ENCODE results near the gene KBTBD13. TPM values are rescaled to one million over a fixed set of nuclear protein-coding genes. Genes with fewer than 3 reads are reported as not detected.

Gene KBTBD13
- total RNA-seq, 4 donors from 2014 or later: not detected

DNA sequence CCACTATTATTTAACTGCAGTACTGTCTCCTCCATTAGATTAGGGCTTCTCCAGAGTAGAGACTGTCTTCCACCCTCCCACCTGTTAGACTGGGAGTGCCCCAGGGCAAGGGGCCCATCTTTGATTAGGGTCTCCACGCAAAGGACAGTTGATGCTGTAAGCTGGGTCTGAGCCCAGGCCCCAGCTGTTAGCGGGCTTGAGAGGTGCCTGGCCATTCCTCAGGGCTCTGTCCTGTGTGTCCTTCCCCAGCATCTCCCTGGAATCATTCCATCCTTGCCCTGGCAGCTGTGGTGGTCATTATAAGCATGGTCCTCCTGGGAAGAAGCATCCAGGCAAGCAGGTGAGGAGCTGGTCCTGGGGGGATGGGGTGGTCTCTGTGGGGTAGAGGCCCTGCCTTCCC is 25.3 kb upstream of the KBTBD13 start:
- Histone ChIP-seq H3K9me3 (no peaks in the 10 kb centered on the region), H3K27ac (no peak overlapping the region), H3K4me1 (peaks cover 13 to 32% (median 23%) of the 10 kb centered on the region in 4 donors), H3K36me3 (no peaks in the 10 kb centered on the region), H3K27me3 (no peaks in the 10 kb centered on the region), H3K4me3 (no peak overlapping the region)
- in situ Hi-C loops (cut with MboI; ENCODE audit: low pct_ligation_motif_present in 1 of 4, low pct_unique_long_range_greater_than_20kb in 1 of 4, low sequenced_read_pairs in 3 of 4) (no loop called here), intact Hi-C loops (cut with DNase I; ENCODE audit: low total_unique reads) (no loop called here)
- no peak for TF ChIP-seq POLR2AphosphoS5 (IDR thresholded peaks at IDR 0.05)
- TF ChIP-seq, protein P1, sequence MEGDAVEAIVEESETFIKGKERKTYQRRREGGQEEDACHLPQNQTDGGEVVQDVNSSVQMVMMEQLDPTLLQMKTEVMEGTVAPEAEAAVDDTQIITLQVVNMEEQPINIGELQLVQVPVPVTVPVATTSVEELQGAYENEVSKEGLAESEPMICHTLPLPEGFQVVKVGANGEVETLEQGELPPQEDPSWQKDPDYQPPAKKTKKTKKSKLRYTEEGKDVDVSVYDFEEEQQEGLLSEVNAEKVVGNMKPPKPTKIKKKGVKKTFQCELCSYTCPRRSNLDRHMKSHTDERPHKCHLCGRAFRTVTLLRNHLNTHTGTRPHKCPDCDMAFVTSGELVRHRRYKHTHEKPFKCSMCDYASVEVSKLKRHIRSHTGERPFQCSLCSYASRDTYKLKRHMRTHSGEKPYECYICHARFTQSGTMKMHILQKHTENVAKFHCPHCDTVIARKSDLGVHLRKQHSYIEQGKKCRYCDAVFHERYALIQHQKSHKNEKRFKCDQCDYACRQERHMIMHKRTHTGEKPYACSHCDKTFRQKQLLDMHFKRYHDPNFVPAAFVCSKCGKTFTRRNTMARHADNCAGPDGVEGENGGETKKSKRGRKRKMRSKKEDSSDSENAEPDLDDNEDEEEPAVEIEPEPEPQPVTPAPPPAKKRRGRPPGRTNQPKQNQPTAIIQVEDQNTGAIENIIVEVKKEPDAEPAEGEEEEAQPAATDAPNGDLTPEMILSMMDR (IDR thresholded peaks at IDR 0.05): no peak
- WGBS, 2 donors (ENCODE audit: low coverage in 1 of 2): 92% methylated on average over 2 of the region's 2 CpGs; no CpG with 5 or more reads in 1 of the 2 donors
- DNase-seq: no peak

DNA sequence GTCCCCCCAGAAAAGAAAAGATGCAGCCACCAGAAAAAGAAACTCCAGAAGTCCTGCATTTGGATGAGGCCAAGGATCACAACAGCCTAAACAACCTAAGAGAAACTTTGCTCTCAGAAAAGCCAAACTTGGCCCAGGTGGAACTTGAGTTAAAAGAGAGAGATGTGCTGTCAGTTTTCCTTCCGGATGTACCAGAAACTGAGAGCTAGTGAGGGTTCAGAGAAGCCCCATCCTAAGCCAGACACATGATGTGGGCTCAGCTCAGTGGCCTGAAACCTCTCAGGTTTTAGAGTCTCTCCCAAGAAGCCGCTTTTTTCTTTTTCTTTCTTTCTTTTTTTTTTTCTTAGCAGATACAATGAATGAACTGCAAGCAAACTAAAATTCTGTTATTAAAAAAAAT is 23.6 kb upstream of the KBTBD13 start:
- H3K4me3 ChIP-seq: no peak overlapping the region
- TF ChIP-seq EP300 (IDR thresholded peaks at IDR 0.05; ENCODE audit: low read depth): no peak
- TF ChIP-seq, protein P1 (IDR thresholded peaks at IDR 0.05): no peak
- no peak for TF ChIP-seq POLR2A (IDR thresholded peaks at IDR 0.05)
- TF ChIP-seq POLR2AphosphoS5 (IDR thresholded peaks at IDR 0.05): no peak
- intact Hi-C loops (cut with DNase I; ENCODE audit: low total_unique reads) (no loop called here), in situ Hi-C loops (cut with MboI; ENCODE audit: low pct_ligation_motif_present in 1 of 4, low pct_unique_long_range_greater_than_20kb in 1 of 4, low sequenced_read_pairs in 3 of 4) (no loop called here)
- no peaks in the 10 kb centered on the region for H3K9me3 ChIP-seq
- 80% methylated on average over 2 of the region's 2 CpGs for WGBS, 2 donors (ENCODE audit: low coverage in 1 of 2)
- no peak overlapping the region for H3K27ac ChIP-seq
- no peak for DNase-seq
- H3K4me1 ChIP-seq: peaks cover 13 to 36% (median 23%) of the 10 kb centered on the region in 4 donors
- no peaks in the 10 kb centered on the region for H3K36me3 ChIP-seq
- no peaks in the 10 kb centered on the region for H3K27me3 ChIP-seq

DNA sequence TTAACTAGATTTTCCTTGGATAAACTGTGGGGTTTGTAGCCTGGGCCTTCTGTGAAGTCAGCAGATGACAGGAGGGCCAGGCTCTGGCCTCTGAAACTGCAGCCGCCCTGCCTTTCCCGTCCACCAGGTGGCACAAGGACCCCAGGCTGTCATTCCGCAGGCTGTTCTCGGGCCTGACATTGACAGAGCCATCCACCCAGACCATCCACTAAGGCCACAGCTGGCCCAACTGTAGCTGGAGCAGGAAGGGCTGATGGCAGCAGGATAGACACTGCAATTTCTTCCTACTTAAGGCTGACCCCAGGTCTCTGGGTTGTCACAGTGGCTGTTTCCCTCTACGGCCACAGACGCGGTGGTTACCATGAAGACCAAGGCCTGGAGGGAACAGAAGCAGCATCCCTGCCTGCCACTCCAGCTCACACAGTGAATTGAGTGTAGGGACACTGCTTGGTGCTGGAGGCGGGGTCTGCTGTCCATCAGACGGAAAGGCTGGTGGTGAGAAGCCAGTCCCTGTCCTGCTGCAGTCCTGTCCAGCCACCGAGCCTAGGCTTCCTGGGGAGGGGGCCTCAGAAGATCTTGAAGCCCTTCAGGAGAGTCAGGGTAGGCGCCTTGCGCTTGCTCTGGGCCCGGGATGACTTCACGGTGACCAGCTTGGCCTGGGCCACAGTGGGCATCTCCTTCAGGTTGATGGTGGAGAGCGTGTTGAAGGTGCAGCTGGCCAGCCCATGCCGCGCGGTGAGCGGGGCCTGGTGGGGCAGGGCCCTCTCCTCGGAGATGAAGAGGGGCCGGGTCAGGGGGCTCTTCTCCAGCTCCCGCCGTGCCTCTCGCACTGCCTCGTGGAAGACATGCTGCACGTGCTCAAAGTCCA is 22.0 kb upstream of the KBTBD13 start:
- Histone ChIP-seq H3K27me3 (no peaks in the 10 kb centered on the region), H3K9me3 (no peaks in the 10 kb centered on the region), H3K4me3 (no peak overlapping the region), H3K36me3 (no peaks in the 10 kb centered on the region), H3K4me1 (peaks cover 10 to 34% (median 19%) of the 10 kb centered on the region in 4 donors), H3K27ac (peak overlapping the region; percentile 36 to 60 (median 40))
- intact Hi-C loops (cut with DNase I; ENCODE audit: low total_unique reads) (loop anchor here (1.0 kb wide), 1 partner anchor 24 kb away; no protein-coding TSS in a partner anchor), in situ Hi-C loops (cut with MboI; ENCODE audit: low pct_ligation_motif_present in 1 of 4, low pct_unique_long_range_greater_than_20kb in 1 of 4, low sequenced_read_pairs in 3 of 4) (no loop called here)
- WGBS, 2 donors (ENCODE audit: low coverage in 1 of 2): 71% methylated on average over 18 of the region's 26 CpGs; no CpG with 5 or more reads in 1 of the 2 donors
- TF ChIP-seq POLR2A (IDR thresholded peaks at IDR 0.05): no peak
- peak in 1 of 3 donors; percentile 32 for TF ChIP-seq POLR2AphosphoS5 (IDR thresholded peaks at IDR 0.05)
- TF ChIP-seq EP300 (IDR thresholded peaks at IDR 0.05; ENCODE audit: low read depth): no peak
- TF ChIP-seq, protein P1 (IDR thresholded peaks at IDR 0.05): peak; percentile 85 to 97 (median 93)
- DNase-seq: peak; percentile 79

DNA sequence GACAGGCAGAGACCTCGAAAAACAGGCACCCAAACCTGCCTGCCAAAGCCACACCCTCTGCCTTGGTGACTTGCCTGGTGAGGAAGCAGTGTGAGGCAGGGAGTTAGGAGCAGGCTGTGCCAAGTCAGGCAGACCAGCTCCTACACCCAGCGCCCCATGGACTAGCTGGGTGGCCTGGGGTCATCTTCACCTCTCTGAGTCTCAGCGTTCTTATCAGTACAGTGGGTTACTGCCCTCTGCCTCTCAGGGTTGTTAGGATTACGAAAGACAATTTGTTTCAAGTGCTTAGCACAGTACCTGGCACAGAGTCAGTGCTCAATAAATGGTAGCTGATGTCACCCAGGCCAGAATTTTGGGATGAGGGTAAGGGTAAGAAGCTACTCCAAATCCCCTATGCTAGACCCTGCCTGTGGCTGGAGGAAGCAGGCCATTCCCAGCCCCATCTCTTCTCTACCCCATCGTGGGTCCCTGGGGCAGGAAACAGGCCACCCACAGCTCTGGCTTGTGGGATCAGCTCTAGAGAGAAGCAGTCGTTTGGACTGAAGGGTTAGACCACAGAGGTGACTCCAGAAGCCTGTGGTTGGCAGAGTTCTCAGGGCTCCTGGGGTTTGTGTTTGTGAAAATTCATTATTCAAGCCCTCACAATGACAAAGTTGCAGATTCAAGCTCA is 21.2 kb upstream of the KBTBD13 start:
- peak overlapping the region; percentile 36 to 60 (median 40) for H3K27ac ChIP-seq
- H3K4me1 ChIP-seq: peaks cover 7 to 26% (median 13%) of the 10 kb centered on the region in 4 donors

More for the DNA sequence above, 21.2 kb upstream of the KBTBD13 start:
- Histone ChIP-seq H3K9me3 (no peaks in the 10 kb centered on the region), H3K4me3 (no peak overlapping the region), H3K36me3 (no peaks in the 10 kb centered on the region), H3K27me3 (no peaks in the 10 kb centered on the region)
- 50% methylated on average over 5 of the region's 6 CpGs; no CpG with 5 or more reads in 1 of the 2 donors for WGBS, 2 donors (ENCODE audit: low coverage in 1 of 2)
- intact Hi-C loops (cut with DNase I; ENCODE audit: low total_unique reads): no loop called here
- peak in 1 of 3 donors; percentile 23 for TF ChIP-seq POLR2AphosphoS5 (IDR thresholded peaks at IDR 0.05)
- TF ChIP-seq POLR2A (IDR thresholded peaks at IDR 0.05): no peak
- in situ Hi-C loops (cut with MboI; ENCODE audit: low pct_ligation_motif_present in 1 of 4, low pct_unique_long_range_greater_than_20kb in 1 of 4, low sequenced_read_pairs in 3 of 4): no loop called here
- peak; percentile 67 for DNase-seq

Data from transverse colon (tissue), 4 donors.